GM21528 (cell line): Measurements from ENCODE around the gene BLOC1S1.

Experiments
- ATAC-seq: cut with Tn5 transposase; IDR thresholded peaks from one replicate; pipeline ENCODE4 v1.9.1; 2021; ENCODE audit warnings: mild to moderate bottlenecking, moderate library complexity; ENCODE audit not compliant: unreplicated experiment, low FRiP score

Gene BLOC1S1

DNA sequence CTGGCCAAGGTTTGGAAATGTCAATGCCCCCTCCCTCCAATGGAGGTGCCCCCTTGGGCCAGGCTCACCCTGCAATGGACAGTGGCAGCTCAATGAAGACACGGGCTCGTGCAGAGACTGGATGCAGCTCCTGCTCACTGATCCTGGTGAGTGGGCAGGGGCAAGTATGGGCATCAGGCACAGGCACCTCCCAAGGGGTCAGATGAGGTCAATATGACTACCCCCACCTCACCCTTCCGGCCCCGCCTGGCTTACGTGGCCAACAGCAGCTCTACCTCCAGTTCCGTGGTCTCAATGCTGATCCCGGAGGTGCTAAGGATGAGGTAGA is 21.7 kb upstream of the BLOC1S1 start:
- no peak for ATAC-seq

DNA sequence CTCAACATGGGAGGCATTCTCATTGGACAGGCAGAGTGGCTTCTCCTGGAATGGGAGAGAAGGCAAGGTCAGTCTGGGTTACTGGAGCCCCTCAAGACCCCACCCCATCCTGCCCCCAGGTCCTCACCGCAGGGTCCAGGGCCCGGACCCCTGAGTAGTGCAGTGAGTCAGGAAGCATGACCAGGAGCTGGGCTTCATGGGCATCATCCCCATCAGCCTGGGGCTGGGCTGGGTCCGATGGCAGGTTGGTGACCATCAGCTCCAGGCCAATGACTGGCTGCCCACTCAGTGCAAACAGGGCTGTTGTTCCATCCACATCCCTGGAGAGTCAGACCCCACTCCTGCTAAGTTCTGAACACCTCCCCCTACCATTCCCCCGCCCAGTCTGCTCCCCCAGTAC is 21.2 kb upstream of the BLOC1S1 start:
- ATAC-seq = no peak

DNA sequence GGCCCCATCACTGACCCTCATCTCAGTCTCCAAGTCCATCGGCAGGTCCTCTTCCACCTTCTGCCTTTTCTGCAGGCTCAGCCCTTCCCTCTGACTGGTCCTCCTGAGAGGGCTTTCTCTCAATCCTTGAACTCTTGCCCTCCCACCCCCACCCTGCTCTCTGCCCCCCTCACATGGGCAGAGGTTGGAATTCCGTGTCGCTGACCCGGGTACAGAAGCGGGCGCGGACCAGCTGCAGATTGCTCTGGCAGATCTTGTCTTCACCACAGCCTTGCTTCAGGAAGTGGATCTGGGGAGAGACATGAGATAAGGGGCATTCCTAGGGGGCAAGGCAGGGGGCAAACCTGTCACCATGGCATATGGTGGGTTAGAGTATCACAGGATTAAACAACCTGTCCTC is 20.5 kb upstream of the BLOC1S1 start:
- ATAC-seq = no peak

DNA sequence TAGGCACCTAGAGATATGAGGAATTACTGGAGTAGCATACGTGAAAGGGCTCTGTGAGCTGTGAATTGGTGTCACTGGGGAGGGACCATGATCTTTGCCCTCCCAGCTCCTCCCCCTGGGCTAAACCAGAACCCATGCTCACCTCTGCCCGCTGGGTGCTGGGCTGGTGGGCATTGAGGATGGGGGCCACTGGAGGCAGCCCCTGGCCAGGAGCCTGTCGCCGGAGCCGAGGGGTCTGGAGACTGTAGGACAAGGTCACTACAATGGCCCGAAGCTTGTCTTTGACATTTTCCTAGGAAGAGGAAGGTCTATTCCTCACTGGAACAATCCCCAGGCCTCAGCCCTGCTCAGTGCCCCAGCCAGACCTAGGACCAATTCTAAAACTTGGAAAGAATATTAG is 19.7 kb upstream of the BLOC1S1 start:
- ATAC-seq = no peak

DNA sequence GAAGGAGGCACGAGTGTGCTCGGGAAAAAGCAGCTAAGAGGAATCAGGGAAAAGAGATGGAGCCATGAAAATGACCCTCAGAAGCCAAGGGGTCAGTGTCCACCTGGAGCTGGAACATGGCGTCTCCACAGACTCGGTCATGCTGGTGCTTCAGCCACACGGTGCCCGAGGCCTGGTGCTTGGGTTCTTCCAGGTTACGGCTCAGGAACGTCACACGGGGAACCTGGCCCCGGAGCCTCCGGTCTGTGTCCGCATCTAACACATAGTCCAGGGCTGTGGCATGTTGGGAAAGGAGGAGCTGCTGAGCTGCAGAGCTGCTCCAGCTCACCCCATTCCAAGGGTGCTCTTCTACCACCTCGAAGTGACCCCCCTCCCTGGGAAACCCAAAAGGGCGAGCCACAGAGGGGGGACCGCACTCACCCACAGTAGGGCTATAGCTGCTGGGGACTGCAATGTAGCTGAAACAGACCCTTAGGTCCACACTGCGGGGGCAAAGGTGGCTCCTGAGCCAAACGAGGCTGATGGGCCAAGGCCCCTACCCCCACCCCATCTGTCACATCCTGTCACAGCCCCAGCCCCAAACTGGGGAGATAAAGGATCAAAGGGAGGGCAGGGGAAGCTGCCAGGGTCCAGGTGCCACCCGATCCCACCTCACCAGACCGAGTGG is 18.9 kb upstream of the BLOC1S1 start:
- no peak for ATAC-seq

DNA sequence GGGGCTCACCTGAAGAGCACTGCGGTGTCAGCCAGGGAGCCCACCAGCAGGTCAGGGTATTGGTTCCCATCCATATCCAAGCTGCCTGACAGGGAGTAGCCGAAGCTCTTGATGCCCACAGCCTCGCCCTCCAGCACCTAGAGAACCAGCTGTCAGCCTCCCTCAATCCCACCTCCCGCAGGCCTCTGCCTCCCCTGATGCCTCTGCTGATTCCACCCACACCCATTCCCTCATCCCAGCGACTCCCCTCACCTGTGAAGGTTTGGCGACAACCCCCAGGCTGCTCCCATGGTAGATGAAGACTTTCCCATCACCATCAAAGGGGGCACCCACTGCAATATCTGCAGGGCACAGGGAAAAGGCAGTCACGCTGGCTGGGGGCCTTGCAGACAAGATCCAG is 18.2 kb upstream of the BLOC1S1 start:
- ATAC-seq = no peak

DNA sequence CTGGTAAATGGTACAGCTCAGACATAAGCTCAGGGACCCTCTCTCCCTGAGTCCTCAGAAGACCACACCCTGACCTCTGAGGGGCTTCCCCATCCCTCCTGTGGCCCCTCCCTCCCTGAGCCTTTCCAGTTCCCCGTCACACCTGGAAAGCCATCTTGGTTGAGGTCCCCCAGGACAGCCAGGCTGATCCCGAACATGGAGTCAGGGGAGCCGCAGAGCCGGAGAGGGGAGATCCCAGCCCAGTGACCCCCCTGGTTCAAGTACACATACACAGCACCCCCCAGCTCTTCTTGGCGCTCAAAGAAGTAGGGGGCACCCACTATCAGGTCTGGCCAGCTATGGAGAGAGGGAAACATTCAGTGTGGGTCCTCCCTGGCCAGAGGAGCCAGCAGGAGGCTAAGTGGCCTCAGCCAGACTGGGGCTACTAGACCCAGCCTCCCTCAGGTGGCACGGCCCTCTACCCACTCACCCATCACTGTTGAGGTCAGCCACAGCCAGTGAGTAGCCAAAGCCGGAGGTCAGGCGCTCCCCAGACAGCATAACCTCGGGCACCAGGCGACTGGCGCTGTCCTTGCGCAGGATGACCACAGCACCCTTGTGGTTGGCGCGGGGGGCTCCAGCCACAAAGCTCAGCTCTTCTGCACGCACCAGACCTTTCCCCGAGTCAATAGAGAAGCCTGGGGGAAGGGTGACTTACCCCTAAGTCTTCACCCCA is 17.4 kb upstream of the BLOC1S1 start:
- no peak for ATAC-seq

DNA sequence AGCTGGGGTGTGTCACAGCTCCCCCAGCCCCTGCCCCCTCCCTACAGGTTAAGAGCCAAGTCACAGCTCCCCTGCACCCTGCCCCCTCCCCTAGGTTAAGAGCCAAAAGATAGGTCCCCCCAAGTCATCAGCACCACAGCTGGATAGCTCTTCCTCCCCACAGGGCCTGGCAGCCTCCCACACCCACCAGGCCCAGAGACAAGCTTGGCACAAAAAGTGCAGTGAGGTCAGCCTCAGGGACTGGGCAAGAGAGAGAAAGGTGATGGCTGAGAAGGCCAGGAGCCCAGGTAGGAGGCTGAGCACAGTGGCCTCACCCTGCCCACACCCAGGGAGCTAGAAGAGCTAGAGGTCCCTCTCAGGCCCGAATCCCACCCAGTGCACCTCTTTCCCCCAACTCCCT is 16.9 kb upstream of the BLOC1S1 start:
- ATAC-seq = no peak

DNA sequence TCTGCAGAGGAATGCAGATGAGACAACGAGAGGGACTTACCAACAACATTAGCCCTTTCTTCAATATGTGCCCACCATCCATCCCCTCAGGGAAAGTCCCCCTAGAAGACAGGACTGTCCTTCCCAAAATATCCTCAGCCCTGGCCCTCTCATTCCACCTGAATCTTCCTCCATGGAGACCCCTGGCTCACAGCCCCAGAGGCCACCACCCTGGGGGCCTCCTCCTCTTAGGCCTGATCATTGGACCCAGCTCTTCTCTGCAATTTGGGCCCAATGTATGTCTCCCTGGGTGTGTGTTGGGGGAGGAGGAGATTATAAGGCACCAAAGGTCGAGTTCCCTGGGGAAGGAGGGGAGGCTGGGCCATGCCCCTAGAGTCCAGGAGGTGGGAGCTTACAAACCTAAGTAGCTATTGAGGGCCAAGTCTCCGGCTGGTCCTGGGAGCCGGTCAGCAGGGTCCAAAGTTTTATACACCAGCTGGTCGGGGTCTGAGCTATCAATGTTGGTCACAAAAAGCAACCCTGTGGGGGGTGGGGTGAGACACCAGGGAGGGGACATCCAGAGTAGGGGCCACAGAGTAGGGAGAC is 16.3 kb upstream of the BLOC1S1 start:
- no peak for ATAC-seq

DNA sequence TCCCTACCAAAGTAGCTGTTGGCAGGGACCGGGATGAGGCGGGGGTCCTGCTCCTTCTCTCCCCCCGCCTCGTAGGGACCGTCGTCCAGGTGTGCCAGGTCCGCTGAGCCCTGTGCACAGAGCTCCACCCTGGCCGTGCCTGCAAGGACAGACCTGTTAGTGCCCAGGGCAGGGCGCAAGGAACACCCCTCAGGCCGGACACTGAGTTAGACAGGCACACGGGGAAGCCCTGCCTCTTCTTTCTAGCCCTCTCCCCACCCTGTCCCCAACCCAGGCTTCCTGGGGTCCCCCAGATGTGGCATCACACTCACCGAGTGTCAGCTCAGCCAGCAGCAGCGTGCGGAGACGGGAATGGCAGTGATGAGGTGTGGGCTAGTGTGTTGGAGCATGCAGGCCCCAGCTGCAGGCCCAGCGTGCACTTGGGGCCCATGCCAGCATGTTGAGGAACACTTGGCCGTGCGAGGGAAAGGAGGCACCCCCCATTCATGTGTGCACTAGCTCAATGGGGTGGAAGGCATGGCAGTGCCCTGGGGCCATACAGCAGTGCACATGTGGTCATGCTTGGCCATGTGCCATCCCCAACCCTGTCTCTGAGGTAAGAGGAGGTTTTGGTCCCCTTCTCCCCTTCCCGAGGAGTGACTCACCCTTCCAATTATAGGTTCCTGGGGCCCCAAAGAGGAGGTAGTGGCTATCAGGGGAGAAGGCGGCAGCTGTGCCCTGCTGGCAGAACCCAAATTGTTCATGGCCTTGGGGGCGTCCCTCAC is 15.4 kb upstream of the BLOC1S1 start:
- no peak for ATAC-seq

DNA sequence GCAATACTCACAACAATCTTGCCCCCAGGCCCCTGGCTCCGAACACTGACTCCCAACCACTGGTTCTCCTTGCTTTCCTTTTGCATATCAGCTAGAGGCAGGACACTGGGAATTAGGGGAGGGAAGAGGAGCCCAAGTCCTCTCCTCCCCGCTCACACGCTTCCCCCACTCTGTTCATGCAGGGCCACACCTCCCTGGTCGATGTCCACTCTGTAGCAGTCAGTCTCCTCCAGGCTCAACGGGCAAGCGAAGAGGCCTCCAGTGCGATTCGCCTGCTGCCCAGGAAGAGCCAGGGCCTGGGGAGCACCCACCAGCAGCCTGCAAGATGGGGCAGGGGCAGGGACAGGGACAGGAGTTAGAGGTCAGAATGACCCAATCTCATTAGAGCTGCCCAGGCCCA is 13.0 kb upstream of the BLOC1S1 start:
- ATAC-seq = no peak

DNA sequence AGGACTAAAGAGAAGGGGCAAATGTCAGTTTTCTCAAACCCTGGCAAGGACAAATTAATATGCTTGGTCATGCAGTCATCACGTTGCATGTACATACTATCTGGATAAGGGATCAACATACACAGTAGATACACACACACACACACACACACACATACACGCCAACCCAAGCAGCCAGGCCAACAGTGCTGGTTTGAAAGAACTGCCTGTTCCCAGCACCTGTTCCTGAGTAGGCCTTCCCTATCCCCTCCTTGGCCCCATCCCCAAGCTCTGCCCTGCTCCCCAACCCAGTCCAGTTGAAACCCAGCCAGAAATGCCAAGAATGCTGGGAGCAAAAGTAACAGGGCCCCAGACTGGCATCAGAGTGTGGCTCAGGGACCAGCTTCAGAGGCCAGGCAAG is 12.6 kb upstream of the BLOC1S1 start:
- no peak for ATAC-seq

DNA sequence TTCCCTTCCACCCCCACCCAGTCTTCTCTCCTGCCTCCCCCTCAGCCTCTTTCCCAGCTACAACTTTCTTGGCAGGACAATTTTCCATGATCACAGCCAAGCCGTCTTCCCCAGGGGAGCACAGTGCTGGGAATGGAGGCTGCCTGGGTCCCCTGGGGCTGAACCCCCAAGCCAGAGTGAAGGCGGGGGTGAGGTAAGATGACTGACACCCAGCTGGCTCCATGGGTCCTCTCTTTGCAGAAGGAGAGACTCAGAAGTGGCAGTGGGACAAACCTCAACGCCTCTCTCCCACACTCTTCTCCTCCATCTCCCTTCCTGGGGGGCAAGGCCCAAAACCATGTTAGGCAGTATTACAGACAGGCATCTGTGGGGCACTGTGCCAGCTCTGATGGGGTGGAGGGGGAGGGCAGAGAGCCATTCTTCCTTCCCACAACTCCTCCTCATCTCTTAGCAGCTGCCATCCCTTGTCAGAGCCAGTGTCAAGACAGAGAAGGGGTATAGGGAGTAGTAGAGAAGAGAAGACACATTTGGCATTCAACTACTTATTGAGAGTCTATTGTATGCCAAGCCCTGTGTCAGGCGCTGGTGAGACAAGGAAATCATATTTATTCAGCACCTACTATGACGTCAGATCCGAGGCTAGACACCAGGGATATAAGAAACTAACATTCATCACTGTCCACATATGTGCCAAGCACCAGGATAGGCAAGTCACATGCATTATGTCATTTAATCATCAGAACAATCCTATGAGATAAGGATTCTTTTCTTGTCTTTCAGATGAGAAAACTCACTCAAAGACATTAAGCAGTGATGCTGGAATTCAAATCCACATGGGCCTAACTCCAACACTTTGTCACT is 11.7 kb upstream of the BLOC1S1 start:
- ATAC-seq = no peak

DNA sequence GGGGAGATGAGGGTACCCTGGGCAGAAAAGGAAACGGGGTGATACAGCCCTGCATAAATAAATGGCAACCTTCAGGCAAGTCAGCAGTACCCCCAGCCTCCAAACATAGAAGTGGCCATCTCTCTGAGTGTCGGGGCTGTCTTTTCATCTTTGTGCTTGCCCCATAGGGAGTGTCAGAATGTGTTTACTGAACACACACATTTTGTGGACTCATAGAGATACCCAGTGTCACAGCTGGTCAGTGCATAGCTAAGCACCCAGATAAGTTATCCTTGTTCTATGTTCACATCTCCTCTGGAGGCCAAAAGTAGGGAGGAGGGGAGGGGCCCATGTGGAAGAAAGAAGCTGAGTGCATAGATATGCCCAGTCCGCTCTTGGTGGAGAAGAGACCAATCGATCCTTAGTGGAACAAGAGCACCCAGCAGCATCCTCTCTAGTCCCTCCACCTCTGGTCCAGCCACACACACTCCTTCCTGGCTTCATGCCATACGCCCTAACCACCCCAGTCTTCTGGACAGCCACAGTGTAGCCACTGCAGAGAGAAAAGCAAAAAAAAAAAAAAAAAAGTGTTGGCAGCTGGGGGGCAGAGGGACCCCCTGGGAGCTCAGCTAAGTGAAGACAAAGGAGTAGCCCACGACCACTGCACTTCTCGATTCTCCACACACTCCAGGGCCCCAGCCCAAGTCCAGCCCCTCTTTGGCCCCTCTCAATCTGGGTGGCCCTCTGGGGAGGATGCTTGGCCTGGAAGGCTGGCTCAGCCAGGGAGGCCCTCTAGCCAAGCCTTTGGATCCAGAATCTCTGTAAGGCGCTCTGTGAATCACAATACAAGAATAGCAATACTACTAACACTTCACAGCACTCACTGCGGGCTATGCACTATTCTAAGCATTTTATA is 10.8 kb upstream of the BLOC1S1 start:
- ATAC-seq = no peak

DNA sequence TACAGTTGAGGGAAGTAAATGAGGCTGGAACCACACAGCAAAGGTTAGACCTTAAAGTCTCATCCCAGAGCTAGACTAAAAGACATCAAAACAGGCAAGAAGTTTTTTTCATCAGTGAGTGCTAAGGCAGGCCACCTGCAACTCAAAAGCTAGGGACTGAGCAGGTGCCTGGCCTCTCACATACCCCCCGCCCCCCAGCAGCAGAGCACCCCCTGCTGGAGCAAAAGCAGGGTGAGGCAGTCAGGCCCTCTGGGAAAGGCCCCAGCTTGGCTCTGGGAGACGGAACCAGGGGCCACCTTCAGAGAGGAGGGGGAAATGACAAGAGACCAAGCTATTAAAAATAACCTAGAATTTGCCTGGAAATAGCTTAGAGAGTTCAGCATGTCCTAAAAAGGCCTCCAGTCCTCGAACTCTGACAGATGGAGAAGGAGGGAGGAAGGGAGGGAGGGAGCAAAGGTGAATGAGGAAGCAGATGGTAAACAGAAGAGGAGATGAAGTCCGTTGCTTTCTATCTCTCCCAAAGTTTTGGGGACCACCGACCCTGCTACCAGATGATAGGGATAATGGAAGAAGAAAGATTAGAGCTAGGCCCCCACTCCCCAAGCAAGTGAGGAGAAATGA is 10.0 kb upstream of the BLOC1S1 start:
- no peak for ATAC-seq

DNA sequence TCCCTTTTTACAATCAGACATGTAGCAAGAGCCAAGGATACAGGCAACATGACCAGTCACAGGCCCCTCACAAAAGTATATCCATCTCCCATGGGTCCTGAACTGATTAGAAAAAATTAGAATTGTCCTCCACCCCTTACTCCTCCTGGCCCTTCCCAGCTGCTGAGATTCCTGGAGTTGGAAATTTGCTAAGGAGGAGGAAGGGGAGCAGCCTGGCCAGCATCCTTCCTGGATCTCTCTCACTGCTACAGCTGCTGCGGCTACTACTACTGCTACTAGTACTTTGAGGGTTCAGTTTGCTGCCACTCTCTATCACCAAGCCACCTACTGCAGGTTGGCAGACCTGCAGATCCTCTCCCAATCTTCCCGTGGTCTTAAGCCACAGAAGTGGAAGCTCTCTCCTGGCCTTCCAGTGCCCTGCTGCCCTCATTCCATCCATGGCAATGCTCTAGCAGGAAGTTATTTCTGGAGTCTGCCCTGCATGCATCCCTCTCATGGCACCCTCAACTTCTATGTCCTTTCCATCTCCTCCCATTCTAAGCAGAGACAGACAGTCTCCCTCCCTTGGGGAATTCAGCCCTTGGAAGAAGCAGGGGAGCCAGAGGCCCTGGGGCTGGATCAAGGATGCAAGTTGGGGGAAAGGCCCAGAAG is 9.2 kb upstream of the BLOC1S1 start:
- ATAC-seq = no peak

DNA sequence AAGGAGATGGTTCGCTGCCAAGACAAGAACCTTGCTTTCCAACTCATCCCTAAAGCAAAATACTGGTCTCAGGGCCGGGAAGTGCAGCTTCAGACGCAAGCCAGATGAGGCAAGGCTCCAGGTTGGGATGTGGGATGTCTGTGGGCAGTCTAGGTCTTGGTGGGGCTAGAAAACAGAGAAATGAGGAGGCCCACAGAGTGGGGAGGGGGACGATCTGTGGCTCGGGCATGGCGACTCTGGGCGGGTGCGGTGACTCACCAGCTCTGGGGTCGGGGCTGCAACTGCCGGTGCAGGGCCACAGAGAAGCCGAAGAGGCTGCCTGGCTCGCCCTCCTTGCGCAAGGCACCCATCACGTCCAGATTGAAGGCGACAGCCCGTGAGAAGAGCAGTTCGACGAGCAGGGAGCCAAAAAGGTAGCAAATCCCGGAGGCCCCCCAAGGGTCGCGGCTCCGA is 8.6 kb upstream of the BLOC1S1 start:
- ATAC-seq = no peak

DNA sequence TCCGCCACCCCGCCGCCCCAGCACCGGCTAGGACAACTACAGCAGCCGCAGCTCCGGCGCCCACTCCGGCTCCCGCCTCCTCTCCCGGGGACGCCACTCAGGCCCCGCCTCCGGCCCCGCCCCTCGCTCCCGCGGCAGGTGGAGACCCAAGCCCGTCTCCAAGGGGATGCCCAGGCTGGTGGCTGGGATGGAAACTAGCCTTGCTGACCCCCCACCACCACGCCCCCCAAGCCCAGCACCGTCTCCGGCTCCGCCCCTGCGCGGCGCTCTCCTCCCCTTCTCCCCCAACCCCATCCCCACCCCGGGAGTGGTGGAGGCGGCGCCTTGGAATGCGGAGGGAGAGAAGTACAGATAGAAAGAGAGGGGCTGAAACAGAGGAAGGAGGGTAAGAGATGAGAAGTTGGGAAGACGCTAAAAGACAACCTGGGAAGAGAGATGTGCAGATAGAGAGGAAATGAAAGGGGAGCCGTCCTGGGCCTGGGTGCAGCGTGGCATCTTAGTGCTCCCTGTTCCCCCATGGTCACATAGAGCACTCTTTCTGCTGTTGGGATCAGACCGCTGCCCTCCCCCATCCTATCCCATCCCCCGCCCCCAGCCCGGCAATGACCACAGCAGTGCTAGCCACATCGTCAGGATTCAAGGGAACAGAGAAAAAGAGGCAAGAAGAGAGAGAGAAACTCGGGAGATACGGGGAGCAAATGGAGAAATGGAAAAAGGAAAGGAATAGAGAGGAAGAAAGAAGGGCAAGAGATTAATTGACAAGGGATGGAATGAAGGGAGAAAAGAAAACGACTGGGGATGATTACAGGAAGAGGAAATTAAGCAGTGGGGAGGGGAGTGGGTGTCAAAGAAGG is 7.8 kb upstream of the BLOC1S1 start, which contains the start of gene ITGA7:
Gene ITGA7 (minus strand): TSS at position 64 of the 854 bp plus-strand sequence. CDS start 222 bp downstream, outside the sequence.
- no peak for ATAC-seq
